ENCODE measurements around the gene OR4D5. TPM values are rescaled to one million over a fixed set of nuclear protein-coding genes. Genes with fewer than 3 reads are reported as not detected.

OR4D5 gene
- total RNA-seq, 1 experiment from 2014 or later, result not detected

GRCh38 chr11:123924027-123924426 lies 15.4 kb upstream of the OR4D5 start:
- H3K9me3 Mint-ChIP-seq (ENCODE audit: unreplicated experiment), result no peaks in the 10 kb centered on the region
- no peaks in the 10 kb centered on the region for H3K4me1 Mint-ChIP-seq (ENCODE audit: insufficient read depth, unreplicated experiment)
- no peak overlapping the region for H3K27ac Mint-ChIP-seq (ENCODE audit: low read depth, unreplicated experiment)
- H3K36me3 Mint-ChIP-seq (ENCODE audit: insufficient read depth, unreplicated experiment), result no peaks in the 10 kb centered on the region
- no TSS peak for BruUV-seq (replicated peaks)
- CTCF ChIA-PET, result no interaction called here
- H3K27me3 Mint-ChIP-seq (ENCODE audit: insufficient read depth, unreplicated experiment), result no peaks in the 10 kb centered on the region
- POLR2A ChIA-PET, result no interaction called here
- DNase-seq (ENCODE audit: unreplicated experiment), result no peak
- H3K4me3 Mint-ChIP-seq (ENCODE audit: unreplicated experiment), result no peak overlapping the region
- TF ChIP-seq, protein P1, sequence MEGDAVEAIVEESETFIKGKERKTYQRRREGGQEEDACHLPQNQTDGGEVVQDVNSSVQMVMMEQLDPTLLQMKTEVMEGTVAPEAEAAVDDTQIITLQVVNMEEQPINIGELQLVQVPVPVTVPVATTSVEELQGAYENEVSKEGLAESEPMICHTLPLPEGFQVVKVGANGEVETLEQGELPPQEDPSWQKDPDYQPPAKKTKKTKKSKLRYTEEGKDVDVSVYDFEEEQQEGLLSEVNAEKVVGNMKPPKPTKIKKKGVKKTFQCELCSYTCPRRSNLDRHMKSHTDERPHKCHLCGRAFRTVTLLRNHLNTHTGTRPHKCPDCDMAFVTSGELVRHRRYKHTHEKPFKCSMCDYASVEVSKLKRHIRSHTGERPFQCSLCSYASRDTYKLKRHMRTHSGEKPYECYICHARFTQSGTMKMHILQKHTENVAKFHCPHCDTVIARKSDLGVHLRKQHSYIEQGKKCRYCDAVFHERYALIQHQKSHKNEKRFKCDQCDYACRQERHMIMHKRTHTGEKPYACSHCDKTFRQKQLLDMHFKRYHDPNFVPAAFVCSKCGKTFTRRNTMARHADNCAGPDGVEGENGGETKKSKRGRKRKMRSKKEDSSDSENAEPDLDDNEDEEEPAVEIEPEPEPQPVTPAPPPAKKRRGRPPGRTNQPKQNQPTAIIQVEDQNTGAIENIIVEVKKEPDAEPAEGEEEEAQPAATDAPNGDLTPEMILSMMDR (IDR thresholded peaks at IDR 0.05; ENCODE audit: unreplicated experiment), result no peak
- intact Hi-C loops (cut with micrococcal nuclease), result no loop called here

DNA sequence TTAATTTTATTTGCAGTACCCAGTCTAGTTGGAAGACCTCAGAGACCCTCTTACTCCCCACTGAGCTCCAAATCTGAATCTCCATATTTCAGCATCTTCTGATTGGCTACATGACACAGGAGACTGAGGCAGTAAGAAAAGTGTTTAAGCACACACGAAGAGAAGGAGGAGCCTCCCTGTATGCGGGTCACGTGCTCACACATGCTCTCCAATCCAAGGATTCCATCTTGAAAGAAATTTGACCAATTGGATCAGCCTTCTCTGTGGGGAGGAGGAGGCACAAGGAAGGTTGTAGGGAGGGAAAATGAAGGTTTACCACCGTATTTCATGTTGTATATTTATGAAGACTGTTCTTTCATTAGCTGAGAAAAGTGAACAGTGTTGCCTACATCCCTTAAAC lies 3.0 kb downstream of the OR4D5 start:
- Mint-ChIP-seq H3K36me3 (ENCODE audit: insufficient read depth, unreplicated experiment) (no peaks in the 10 kb centered on the region), H3K27me3 (ENCODE audit: insufficient read depth, unreplicated experiment) (no peaks in the 10 kb centered on the region), H3K4me3 (ENCODE audit: unreplicated experiment) (no peak overlapping the region), H3K9me3 (ENCODE audit: unreplicated experiment) (peaks cover 7% of the 10 kb centered on the region), H3K4me1 (ENCODE audit: insufficient read depth, unreplicated experiment) (no peaks in the 10 kb centered on the region), H3K27ac (ENCODE audit: low read depth, unreplicated experiment) (no peak overlapping the region)
- no peak for DNase-seq (ENCODE audit: unreplicated experiment)
- TF ChIP-seq, protein P1 (IDR thresholded peaks at IDR 0.05; ENCODE audit: unreplicated experiment), result no peak
- intact Hi-C loops (cut with micrococcal nuclease), result no loop called here
- POLR2A ChIA-PET, result no interaction called here
- no TSS peak for BruUV-seq (replicated peaks)
- CTCF ChIA-PET, result no interaction called here

DNA sequence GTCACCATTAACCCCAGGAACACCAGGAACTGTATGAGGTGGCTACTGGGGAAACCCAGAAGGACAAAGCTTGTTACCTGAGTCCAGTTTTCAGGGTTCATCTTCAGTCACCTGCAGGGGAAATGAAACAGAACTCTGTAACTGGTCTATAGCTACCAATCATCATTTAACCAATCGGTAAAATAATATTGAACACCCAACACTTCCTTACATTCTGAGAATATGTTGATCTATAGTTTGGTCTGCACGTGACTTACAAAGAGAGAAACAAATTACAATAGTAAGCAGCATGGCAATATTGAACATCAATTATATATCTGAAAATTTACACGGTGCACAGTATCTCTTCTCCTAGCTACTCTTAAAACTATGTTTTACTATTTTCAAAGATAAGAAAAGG lies 4.3 kb downstream of the OR4D5 start, which contains the start of gene OR6T1:
OR6T1 (minus strand) TSS at position 101 of the 400 bp plus-strand sequence; CDS start at position 101, 0 bp downstream.
- DNase-seq (ENCODE audit: unreplicated experiment), result no peak
- Mint-ChIP-seq H3K27ac (ENCODE audit: low read depth, unreplicated experiment) (no peak within 1 kb of the TSS), H3K4me1 (ENCODE audit: insufficient read depth, unreplicated experiment) (no peaks in the 10 kb centered on the region), H3K4me3 (ENCODE audit: unreplicated experiment) (no peak within 1 kb of the TSS), H3K27me3 (ENCODE audit: insufficient read depth, unreplicated experiment) (no peaks in the 10 kb centered on the region), H3K9me3 (ENCODE audit: unreplicated experiment) (peaks cover 7% of the 10 kb centered on the region), H3K36me3 (ENCODE audit: insufficient read depth, unreplicated experiment) (no peaks in the 10 kb centered on the region)
- intact Hi-C loops (cut with micrococcal nuclease), result no loop called here
- TF ChIP-seq, protein P1 (IDR thresholded peaks at IDR 0.05; ENCODE audit: unreplicated experiment), result no peak
- no TSS peak for BruUV-seq (replicated peaks)
- POLR2A ChIA-PET, result no interaction called here
- CTCF ChIA-PET, result interaction anchor here (0.5 to 0.8 kb wide), 4 partner anchors 9 to 696 kb away, joined by 3 to 4 read pairs (median 3); no protein-coding TSS in a partner anchor

DNA sequence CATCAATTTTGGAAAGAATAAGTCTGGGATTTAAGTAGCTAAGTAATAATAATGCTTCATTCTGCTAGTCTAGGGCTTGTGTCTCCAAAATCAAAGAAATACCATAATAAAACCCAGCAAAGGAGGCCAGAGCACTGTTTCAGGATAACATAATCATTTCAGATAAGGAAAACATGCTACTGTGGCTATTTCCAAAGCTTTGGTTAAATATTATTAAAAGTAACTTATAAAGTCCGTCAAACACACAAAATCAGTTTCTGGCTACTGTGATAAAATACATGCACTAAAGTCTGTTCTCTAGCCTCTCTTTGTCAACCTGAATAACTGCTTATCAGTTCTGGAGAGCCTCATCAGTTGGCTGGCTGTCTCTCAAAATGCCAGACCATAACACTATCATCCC lies 5.7 kb downstream of the OR4D5 start:
- no peaks in the 10 kb centered on the region for H3K4me1 Mint-ChIP-seq (ENCODE audit: insufficient read depth, unreplicated experiment)
- DNase-seq (ENCODE audit: unreplicated experiment), result no peak
- ChIA-PET POLR2A (interaction anchor here (1.1 kb wide), 1 partner anchor 122 kb away, joined by 3 read pairs; no protein-coding TSS in a partner anchor), CTCF (no interaction called here)
- TF ChIP-seq, protein P1 (IDR thresholded peaks at IDR 0.05; ENCODE audit: unreplicated experiment), result no peak
- no peaks in the 10 kb centered on the region for H3K27me3 Mint-ChIP-seq (ENCODE audit: insufficient read depth, unreplicated experiment)
- intact Hi-C loops (cut with micrococcal nuclease), result no loop called here
- H3K27ac Mint-ChIP-seq (ENCODE audit: low read depth, unreplicated experiment), result no peak overlapping the region
- peaks cover under 1% of the 10 kb centered on the region for H3K9me3 Mint-ChIP-seq (ENCODE audit: unreplicated experiment)
- H3K36me3 Mint-ChIP-seq (ENCODE audit: insufficient read depth, unreplicated experiment), result no peaks in the 10 kb centered on the region
- no peak overlapping the region for H3K4me3 Mint-ChIP-seq (ENCODE audit: unreplicated experiment)
- no TSS peak for BruUV-seq (replicated peaks)

Measured in MCF 10A (cell line).